Activated CD4-positive, alpha-beta T cell treated with anti-CD3 and anti-CD28 coated beads for 4 hours (primary cell): ENCODE data around the gene ANKRD11.
A peak's percentile ranks its signal among the peaks of the same experiment; 100 is the strongest.
"Not testable (repeated sequence)": the region's sequence is repeated elsewhere in the genome, so short reads cannot be mapped to it uniquely, and the experiment has no call there.

ENCODE experiments used
- DNase-seq, 2 donors: peaks; one replicate each; pipeline ENCODE4 v3.0.0-alpha.2; 2020

ANKRD11 gene

DNA sequence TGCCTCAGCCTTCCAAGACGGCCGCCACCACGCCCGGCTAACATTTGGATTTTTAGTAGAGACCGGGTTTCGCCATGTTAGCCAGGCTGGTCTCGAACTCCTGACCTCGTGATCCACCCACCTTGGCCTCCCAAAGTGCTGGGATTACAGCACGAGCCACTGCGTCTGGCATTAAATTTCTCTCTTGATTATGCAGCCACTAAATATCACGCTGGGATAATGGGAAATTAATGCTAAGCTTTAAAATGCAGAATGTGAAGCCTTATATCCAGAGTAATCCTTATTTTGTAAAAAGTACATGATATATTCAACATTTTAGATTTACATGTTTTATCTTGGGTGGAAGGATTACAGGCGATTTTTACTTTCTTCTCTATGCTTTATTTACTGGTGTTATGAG lies 89.2 kb downstream of the ANKRD11 start:
- no peak for DNase-seq

DNA sequence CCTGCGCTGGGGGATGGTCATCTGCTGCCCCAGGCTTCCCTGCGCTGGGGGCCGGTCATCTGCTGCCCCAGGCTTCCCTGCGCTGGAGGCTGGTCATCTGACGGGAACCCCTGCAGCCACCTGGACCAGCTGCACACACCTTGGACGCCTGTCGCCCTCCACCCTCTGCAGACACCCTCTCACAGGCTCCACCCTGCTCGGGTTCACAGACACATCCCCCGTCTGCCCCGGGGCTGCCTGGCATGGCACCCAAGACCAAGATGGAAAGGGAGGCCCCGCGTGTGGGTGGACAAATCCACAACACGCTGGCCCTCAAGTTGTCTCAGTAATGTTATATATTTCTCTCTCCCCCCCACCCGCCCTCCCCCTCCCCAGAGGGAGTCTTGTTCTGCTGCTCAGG lies 89.6 kb downstream of the ANKRD11 start:
- no peak for DNase-seq

DNA sequence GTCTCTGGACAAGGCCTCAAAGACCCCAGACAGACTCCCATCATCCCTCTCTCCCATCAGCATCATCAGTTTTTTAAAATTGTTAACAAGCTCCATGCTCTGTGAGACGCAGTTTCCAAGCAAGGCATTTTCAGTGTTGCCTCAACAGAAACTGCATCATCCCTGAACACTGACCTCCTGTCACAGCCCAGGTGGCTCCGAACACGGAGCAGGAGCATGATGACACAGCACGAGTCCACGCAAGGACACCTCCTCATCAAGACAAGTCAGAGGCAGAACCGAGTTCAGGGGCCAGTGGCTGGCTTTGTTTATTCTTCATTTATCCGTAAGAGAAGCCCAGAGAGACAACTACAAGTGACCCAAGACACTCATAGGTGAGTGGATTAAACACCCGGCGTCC lies 91.4 kb downstream of the ANKRD11 start:
- DNase-seq = no peak

DNA sequence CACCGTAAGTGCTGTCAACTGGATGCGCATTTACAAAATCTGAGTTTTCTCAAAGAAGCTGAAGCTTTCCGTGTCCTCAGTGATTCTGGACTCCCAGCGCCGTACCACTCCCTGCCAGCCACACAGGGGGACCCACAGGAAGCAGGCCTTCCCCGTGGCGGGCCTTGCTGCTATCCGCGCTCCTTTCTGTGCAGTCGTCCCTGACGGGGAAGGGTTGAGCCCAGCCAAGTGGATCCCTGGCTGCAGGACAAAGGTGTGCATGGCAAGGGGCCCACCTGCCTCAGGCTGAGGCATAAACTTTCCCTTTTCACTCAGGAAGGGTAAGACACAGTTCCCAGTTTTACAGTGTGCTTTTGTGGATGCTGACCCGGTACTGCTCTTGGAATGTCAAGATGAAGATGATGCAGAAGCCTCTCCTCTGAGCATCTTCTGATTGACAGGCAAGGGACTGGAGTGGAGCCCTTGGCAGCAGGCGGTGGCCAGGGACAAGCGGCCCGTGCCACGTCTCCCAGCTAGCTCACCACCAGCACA lies 93.0 kb downstream of the ANKRD11 start:
- no peak for DNase-seq

DNA sequence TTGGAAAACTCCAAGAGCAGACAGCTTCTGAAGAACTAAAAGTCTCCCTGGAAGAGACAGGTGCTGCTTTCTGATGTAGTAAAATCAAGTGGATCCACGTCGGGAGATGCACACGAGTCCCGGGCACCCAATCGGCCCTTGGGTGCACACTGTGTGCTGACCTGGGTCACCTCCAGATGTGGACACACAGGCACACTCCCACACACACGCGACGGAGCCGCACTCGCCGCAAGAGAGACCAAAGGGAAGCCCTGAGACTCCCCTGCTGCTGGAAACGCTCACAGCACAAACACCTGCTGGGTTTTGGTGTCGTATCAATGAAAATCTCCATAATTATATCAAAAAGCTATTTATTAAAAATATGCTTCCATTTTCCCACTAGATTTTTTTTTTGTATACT lies 94.2 kb downstream of the ANKRD11 start:
- no peak for DNase-seq

DNA sequence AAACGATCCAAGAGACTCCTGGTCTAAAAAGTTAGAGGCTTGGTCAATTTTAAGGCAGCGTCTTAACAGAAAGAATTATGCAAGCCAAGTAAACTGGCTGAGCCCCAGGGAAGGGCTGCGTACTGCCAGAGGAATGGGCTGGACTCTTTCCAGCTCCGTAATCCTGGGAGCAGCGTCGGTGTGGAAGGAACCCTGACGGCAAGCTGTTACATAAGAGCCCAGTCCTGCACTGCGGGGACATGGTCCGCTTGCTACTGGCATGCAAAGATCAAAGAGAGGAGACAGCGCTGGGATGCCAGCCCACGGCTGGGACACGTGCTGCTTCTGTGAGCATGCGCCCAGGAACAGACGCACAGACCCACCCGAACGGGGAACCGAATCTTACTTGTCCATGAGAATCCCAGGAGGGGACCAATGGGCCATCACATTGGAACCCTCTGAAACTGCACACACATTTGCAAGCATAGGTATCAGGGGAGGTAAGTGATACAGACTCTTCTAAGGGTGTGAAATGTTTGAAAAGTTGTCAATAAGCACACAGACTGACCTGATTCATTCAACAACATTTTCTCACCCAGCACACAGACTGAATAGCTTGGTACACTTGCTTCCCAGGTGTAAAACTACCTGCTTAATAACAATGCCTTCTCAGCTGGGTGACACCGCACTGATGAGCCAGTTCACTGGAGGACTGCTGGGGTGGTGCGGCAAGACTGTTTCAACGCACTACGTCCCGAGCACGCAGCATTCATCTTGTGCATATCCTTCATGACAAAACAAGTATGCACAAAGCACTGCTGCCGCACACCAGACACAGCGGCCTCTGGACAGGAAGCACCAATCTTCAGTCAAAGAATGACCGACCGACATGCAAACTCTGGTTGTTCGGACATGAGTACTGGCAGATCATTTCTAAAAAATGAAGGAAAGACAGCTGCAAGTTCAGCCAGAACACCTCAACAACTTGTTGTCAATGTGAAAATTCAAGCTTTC lies 94.9 kb downstream of the ANKRD11 start:
- no peak for DNase-seq

DNA sequence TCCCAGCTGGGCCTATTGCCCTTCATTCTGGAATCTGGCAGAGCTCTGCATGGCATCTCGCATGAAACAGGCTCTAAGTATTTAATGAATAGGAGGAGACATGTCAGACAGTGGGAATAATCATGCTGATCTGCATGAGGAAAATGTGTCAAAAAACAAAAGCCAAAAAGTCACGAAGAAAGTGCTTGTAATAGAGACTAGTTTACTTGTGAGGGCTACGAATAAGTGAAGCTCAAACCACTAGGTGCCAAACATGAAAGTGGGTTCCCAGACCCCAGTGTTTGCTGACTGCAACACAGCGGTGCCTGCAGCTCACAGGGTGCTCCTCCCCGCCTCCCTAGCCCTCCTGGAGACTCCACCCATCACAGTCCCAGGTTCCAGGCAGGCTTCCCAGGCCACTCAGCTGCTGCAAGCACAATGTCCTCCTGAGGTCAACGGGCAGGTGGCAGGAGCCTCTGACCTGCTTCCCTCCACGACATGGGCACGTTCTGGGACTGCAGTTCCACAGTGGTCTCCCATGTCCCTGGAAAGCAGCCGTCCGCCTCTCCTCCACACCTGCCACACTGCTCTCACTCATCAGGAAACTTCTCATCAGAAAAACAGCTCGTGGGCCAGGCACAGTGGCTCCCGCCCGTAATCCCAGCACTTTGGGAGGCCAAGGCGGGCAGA lies 96.5 kb downstream of the ANKRD11 start:
- DNase-seq = no peak

DNA sequence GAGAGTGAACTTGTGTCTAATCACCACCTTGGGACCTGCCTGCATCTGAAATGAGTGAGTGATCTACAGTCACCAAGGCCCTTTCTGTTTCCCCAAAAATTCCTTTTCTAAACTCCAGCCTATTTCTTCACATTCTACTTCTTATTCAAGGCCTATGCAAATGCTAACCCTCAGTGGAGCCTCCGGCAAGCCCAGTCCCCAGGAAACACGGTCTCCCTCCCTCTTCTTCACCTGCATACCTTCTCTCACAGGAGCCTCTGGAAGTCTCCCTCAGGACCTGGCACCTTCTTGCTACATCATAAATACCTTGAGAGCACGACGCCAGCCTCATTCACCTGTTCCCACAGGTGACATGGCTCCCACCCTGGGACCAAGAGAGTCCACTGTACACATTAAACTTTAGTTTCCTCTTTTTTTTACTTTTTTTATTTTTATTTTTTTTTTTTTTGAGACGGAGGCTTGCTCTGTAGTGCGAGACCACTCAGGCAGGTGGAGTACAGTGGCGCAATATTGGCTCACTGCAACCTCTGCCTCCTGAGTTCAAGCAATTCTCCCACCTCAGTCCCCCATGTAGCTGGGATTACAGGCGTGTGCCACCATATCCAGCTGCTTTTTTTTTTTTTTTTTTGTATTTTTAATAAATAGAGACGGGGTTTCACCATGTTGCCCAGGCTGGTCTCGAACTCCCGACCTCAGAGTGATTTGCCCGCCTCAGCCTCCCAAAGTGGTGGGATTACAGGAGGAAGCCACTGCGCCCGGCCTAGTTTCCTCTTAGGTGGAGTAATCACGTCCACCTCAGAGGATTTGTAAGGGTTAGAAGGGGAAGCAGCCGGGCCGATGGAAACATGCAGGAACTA lies 97.3 kb downstream of the ANKRD11 start:
- no peak for DNase-seq

DNA sequence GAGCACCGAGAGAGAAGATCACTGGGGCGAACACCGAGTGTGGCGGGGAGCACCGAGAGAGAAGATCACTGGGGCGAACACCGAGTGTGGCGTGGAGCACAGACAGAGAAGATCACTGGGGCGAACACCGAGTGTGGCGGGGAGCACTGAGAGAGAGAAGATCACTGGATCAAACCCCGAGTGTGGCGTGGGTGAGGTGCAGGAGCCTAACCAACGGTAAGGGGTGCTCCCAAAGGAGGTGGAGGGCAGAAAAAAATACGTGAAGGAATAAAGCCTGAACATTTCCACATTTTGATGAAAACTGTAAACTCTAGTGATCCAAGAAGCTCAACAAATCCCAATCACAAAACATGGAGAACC lies 100.2 kb downstream of the ANKRD11 start:
- not testable (repeated sequence) for DNase-seq

DNA sequence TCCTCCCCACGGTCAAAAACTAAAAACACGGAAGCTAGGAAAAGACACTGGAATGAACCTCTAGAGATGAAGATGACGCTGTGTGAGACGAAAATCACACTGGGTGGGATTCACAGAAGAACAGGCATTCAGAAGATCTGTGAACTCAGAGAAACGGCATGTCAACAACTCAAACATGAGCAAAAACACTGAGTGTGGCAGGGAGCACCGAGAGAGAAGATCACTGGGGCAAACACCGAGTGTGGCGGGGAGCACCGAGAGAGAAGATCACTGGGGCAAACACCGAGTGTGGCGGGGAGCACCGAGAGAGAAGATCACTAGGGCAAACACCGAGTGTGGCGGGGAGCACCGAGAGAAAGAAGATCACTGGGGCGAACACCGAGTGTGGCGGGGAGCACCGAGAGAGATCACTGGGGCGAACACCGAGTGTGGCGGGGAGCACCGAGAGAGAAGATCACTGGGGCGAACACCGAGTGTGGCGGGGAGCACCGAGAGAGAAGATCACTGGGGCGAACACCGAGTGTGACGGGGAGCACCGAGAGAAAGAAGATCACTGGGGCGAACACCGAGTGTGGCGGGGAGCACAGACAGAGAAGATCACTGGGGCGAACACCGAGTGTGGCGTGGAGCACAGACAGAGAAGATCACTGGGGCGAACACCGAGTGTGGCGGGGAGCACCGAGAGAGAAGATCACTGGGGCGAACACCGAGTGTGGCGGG lies 100.7 kb downstream of the ANKRD11 start:
- not testable (repeated sequence) for DNase-seq

DNA sequence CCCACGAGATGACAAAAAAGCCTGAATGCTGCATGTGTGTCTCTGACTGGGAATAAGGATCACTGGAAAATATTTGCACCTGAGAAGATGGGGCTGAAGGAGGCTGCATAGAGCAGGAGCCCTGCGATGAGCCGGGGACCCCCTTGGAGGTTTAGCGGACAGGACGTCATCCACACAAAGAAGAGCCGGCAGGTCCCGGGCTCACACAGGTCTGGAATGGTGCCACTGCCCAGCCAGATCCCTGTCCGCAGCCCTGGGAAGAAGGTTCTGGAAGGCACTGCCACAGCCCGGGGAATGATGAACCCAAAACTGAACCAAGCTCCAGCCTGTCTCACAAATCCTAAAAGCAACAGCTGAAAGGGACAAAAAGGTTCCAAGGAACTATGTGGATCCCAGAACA lies 101.8 kb downstream of the ANKRD11 start:
- no peak for DNase-seq

DNA sequence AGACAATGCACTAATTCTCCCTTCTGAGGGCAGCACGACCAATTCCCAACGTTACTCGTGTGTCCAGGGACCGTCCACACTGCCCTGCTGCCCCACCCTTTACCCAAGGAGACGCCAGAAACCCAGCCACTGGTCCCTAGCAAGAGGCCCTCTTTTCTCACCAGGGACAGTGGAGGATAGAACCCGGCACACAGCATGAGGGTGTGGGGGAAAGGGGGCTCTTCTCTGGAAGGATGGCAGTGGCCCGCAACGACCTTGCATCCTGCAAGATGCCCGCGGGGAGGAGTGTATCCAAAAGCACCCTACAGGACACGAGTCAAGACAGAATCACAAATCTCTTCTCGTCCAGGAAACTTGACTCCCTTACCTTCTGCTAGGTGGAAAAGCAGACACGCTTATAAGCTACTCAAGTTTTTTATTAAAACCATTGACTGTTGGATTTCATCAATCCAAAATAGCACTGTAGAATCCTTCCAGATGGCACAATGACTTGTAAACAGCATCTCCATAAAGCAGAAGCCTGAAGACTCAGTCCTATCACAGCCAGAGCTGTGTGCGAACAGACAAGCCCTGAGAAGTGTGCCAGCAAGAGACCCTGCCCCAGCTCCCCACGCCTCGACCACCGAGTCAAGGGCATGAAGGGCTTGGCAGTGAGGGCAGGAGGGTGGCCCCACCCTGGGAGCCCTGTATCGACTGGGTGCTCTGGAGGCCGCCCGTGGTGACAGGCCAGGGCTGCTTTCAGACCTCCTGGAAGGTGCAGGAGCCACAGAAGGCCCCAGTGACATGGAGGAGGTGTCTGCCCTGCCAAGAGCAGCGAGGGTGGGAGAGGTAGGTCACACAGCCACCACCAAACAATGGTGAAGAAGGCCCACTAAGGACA lies 103.8 kb downstream of the ANKRD11 start:
- DNase-seq = no peak

DNA sequence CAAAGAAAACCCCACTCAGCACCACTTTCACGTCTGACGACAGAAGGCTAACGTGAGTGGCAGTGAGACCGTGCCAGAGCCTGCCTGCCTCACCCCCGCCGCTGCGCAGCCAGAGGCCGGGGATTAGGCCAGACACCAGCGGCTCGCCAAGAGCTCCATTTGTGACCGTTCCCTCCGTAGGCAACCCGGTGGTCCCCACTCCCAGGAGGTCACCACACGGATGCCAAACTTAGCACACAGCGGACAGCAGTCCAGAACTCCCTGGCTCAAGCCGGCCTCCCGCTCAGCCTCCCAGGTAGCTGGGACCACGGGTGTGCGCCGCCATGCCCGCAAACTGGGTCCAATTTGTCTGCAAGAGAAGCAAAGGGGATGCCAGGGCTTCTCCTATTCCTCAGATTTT lies 104.6 kb downstream of the ANKRD11 start:
- DNase-seq = no peak

DNA sequence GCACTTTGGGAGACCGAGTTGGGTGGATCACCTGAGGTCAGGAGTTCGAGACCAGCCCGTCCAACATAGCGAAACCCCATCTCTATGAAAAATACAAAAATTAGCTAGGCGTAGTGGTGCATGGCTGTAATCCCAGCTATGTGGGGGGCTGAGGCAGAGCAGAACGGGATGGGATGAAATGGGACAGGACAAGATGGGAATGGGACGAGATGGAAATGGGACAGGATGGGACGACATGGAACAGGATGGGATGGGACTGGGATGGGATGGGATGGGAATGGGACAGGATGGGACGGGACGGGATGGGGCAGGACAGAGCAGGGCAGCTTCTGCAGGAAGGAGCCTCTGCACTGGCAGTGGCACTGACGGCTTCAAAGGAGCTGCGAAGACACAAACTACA lies 106.1 kb downstream of the ANKRD11 start:
- no peak for DNase-seq

DNA sequence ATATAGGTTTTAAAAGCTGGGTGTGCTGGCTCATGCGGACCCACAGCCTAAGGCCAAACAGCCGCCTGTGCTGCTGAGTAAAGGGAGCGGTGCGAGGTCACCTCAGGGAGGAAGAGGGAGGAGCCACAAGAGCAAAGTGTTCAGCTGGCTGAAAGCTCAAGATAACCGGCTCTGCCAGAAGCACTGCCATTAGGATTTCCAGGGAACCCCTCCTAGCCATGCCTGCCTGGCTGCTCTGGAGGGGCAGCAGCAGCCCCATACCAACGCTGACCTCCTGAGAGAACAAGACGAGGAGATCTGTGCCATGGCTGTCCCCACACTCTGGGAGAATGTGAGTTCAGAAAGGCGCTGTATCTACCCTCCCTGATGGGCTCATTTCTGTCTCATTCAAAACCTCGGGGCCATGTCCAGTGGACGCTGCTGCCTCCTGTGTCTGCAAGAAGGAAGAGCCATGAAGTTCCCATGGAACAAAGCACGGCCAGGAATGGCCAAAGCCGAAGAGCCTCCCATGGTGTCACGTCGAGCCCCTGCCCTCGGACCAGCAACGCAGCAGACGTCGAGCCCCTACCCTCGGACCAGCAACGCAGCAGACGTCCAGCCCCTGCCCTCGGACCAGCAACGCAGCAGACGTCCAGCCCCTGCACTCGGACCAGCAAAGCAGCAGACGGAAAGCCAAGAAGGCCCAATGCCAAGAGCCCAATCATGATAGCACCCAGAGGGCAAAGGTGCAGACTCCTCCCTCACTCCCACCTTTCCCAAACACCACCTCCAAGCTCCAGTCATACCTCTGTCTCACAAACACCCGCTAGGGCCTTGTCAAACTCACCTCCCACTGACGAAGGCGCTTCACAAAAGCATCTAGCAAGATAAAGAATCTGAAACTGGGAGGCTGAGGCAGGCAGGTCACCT lies 107.0 kb downstream of the ANKRD11 start:
- DNase-seq = peak in 1 of 2 donors; percentile 21

DNA sequence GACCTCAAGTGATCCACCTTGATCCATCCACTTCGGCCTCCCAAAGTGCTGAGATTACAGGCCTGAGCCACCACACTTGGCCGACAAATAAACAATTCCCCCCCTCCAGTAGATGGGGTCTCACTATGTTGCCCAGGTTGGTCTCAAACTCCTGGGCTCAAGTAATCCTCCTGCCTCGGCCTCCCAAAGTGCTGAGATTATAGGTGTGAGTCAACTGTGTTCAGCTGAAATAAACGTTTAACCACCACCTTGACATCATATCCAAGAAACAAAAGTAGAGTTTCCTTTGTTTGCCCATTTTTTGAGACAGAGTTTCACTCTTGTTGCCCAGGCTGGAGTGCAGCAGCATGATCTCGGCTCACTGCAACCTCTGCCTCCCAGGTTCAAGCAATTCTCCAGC lies 107.8 kb downstream of the ANKRD11 start:
- not testable (repeated sequence) for DNase-seq

DNA sequence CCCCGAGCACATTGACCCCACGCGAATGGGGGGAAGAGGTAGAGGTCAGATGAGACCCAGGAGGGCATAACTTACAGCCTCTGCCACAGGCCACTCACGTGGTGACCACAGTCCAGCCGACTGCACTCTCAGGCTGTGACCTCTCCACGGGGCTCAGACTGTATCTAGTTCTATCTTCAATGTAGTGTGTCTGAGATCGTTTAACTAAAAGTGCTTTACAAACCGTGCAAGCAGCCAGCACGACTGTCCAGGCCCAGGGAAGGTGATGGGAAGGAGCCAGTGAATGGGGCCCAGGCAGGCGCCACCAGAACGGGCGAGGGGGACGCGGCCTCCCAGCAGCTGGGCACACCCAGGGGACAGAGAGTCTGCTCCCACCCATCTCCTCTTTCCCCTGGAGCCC lies 108.6 kb downstream of the ANKRD11 start:
- DNase-seq = no peak

DNA sequence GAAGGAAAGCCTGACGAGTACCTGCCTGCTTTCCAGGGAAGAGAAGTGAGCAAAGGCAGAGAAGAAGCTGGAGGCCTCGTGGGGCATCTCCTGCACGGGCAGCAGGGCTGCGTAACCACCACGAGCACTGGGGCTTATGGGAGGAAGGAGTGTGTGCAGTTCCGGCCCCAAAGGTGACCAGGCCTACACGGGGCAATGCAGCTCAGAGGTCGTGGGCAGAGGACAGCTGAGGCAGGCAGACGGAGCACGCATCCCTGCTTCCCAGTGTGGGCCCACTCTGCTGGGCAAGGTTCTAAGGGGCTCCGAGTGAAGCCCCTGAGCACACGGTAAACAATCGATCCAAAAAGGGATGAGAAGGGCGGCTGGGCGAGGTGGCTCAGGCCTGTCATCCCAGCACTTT lies 109.7 kb downstream of the ANKRD11 start:
- no peak for DNase-seq

DNA sequence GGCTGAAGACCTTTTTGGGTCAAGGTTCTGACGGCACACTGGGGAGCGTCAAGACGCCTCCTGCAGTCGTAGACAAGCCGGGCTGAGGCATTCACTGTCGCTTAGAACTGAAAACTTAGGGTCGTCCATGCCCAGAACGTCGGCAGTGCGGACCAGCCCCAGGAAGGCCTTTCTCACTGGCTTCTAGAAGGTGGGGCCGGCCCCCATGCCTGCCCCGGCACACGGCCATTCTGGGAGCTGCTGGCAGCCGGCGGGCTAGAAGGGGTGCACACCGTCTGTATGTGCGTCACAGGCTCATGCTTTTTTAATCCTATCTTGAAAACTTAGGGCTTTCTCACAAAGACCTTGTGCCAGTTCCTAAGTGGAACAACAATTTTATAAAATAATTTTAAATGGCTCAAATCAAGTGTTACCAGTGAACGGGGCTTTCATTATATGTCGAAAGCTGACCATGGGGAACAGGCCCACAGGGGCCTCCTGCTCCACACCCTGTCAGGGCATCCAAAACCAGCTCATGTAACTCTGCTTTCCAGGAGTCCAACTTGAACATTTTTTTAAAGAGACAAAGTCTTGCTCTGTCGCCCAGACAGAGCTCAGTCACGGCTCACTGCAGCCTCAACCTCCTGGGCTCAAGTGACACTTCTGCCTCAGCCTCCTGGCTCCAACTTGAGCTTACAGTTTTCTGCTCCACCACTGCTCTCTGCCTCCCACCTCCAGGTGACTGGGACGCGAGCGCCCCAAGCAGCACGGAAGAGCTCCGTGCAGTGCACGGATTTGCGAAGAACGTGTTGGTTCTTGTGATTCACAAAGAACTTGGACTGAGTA lies 111.2 kb downstream of the ANKRD11 start:
- no peak for DNase-seq
